SH-SY5Y (cell line): ENCODE measurements around the gene IRAK3.

Source experiments
- GATA2 ChIP-seq: IDR thresholded peaks from 2 replicates; pipeline ENCODE4 v1.6.1; 2011; ENCODE audit warnings: mild to moderate bottlenecking, low read depth, low read length
- GATA3 ChIP-seq: IDR thresholded peaks from 2 replicates; pipeline ENCODE4 v1.6.1; 2011; ENCODE audit warnings: low read depth, mild to moderate bottlenecking, low read length, moderate library complexity

DNA sequence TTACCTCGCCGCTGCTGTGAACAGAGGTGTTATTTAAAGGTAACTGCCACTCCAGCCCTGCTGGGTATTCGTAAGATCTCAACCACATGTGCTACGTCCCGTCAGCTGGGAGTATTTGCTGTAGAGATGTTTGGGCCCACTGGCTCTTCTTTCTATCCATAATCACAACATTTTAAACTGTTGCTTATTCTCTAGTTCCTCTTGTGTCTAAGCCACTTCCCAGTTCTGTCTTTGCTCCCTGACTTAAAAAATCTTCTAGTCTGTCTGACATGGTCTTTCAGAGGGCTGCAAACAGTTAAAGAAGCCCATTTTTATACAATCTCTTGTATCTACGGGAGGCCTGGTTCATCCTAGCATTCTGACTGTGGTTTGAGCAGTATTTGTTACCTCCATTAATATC lies 80.1 kb downstream of the IRAK3 start:
- TF ChIP-seq GATA2 (no peak), GATA3 (no peak)
